Measurements from ENCODE around the gene ECE1.

GRCh38 chr1:21337454-21337927 is 47.2 kb upstream of the ECE1 start:
- TF ChIP-seq, protein P1, sequence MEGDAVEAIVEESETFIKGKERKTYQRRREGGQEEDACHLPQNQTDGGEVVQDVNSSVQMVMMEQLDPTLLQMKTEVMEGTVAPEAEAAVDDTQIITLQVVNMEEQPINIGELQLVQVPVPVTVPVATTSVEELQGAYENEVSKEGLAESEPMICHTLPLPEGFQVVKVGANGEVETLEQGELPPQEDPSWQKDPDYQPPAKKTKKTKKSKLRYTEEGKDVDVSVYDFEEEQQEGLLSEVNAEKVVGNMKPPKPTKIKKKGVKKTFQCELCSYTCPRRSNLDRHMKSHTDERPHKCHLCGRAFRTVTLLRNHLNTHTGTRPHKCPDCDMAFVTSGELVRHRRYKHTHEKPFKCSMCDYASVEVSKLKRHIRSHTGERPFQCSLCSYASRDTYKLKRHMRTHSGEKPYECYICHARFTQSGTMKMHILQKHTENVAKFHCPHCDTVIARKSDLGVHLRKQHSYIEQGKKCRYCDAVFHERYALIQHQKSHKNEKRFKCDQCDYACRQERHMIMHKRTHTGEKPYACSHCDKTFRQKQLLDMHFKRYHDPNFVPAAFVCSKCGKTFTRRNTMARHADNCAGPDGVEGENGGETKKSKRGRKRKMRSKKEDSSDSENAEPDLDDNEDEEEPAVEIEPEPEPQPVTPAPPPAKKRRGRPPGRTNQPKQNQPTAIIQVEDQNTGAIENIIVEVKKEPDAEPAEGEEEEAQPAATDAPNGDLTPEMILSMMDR (IDR thresholded peaks at IDR 0.05; ENCODE audit: borderline replicate concordance, extremely low read depth, low read length, poor library complexity, severe bottlenecking) = no peak
- no peak for TF ChIP-seq EZH2 (IDR thresholded peaks at IDR 0.05; ENCODE audit: borderline replicate concordance, low read depth, low read length, severe bottlenecking)

Measured in DND-41 (cell line).